ENCODE data around the gene PROSER3.

PROSER3 gene

DNA sequence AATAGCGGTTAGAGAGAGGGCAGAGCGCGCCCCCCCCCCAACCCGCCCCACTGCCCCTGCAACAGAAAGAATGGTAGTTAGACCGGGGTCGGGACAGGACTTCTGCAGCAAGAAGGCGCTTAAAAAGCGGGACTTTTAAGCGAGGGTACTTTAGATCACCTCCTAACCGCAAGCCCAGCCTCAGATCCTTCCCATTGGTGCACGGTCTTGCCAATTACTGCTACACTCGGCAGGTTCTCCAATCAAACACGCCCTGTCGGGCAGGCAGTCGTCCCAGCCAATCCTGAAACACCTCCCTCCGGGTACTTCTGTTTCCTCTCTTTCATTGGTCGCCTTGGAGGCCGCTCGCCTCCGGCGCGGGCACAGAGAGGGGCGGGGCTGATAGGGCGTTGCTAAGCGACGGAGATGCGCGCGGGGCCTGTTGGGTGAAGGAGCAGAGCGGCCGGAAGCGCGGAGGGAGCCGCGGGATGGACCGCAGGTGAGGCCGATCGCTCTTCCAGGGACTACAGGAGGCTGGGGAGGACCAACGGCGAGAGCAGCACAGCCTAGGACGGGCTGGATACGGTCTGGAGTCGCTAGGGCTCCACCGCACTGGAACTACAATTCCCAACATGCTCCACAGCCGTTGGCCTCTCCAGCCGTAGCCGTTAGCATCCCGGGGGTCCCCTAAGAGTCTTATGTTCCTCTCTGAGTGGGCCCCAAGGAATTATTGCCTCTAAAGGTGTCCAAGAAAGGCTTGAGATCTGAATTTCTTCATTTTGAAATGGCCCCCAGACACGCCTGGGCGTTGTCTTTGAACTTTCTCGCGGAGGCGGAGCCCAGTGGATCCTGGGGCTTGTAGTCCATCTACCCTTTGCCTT is at the start of gene PROSER3:
PROSER3 (plus strand) TSS at position 428 of the 860 bp plus-strand sequence; CDS start at position 468, 40 bp downstream.
- Mint-ChIP-seq H3K4me1 (ENCODE audit: low read depth) (peaks cover 28% of the 10 kb centered on the region), H3K4me3 (peak within 1 kb of the TSS; percentile 90), H3K9me3 (no peaks in the 10 kb centered on the region), H3K27ac (peak within 1 kb of the TSS; percentile 92), H3K36me3 (ENCODE audit: low read depth) (peaks cover 21% of the 10 kb centered on the region), H3K27me3 (peaks cover 4% of the 10 kb centered on the region)

GRCh38 chr19:35708391-35708790 is 49.6 kb upstream of the PROSER3 start:
- Mint-ChIP-seq H3K36me3 (ENCODE audit: low read depth) (peaks cover 6% of the 10 kb centered on the region), H3K4me1 (ENCODE audit: low read depth) (peaks cover 45% of the 10 kb centered on the region), H3K27me3 (no peaks in the 10 kb centered on the region), H3K27ac (no peak overlapping the region), H3K9me3 (no peaks in the 10 kb centered on the region), H3K4me3 (no peak overlapping the region)

DNA sequence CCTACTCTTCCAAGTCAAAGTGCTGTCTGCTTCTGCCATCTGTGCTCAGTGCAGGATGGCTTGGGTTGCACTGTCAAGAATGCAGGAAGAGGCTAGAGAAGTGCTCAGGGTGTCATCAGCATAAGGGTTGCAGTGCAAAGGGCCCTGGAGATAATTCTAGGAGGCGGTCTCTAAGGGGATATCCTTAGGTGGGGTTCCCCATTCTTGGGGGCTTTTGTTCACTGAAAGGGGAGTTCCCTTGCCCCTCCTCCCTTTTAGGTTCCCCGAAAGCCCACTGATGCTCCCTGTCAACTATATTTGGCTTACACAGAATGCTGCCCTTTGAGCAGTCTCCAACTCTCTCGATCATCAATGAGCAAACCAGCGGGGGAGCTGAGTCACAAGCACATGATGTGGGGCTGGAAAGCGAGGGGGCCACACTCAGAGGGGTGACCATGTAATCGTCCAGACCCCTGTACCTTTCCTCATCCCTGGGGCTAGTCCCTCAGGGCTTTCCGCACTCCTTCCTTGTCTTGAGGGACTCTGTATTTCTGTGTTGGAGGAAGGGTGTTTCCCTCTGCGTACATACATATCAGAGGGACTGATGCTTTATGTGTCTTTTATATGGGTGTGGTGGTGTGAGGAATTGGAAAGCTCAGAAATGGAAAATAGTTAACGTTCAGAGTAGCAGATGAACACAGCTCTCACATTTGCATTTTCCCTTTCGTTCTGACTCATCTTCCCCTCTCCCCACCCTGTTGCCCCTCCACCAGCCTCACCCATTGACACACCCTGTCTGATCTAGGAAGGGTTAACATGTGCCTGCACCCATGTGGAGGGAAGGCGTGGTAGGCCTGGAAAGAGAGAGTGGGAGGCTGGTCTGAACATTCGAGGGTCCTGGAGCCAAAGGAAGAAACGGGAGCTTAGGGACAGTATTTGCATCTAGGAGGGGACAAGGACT is 46.9 kb upstream of the PROSER3 start:
- Mint-ChIP-seq H3K9me3 (no peaks in the 10 kb centered on the region), H3K4me3 (peak overlapping the region; percentile 69), H3K36me3 (ENCODE audit: low read depth) (peaks cover 33% of the 10 kb centered on the region), H3K27me3 (no peaks in the 10 kb centered on the region), H3K27ac (peak overlapping the region; percentile 99), H3K4me1 (ENCODE audit: low read depth) (peaks cover 52% of the 10 kb centered on the region)

- Mint-ChIP-seq H3K4me3 (peak overlapping the region; percentile 92), H3K27me3 (no peaks in the 10 kb centered on the region), H3K4me1 (ENCODE audit: low read depth) (peaks cover 59% of the 10 kb centered on the region), H3K27ac (peak overlapping the region; percentile 99), H3K9me3 (no peaks in the 10 kb centered on the region), H3K36me3 (ENCODE audit: low read depth) (peaks cover 47% of the 10 kb centered on the region)
Observed at GRCh38 chr19:35712567-35713505, 45.1 kb upstream of the PROSER3 start.

GRCh38 chr19:35713506-35713850 is 44.5 kb upstream of the PROSER3 start:
- Mint-ChIP-seq H3K4me3 (peak overlapping the region; percentile 92), H3K27me3 (no peaks in the 10 kb centered on the region), H3K9me3 (no peaks in the 10 kb centered on the region), H3K27ac (peak overlapping the region; percentile 99), H3K4me1 (ENCODE audit: low read depth) (peaks cover 56% of the 10 kb centered on the region), H3K36me3 (ENCODE audit: low read depth) (peaks cover 47% of the 10 kb centered on the region)

DNA sequence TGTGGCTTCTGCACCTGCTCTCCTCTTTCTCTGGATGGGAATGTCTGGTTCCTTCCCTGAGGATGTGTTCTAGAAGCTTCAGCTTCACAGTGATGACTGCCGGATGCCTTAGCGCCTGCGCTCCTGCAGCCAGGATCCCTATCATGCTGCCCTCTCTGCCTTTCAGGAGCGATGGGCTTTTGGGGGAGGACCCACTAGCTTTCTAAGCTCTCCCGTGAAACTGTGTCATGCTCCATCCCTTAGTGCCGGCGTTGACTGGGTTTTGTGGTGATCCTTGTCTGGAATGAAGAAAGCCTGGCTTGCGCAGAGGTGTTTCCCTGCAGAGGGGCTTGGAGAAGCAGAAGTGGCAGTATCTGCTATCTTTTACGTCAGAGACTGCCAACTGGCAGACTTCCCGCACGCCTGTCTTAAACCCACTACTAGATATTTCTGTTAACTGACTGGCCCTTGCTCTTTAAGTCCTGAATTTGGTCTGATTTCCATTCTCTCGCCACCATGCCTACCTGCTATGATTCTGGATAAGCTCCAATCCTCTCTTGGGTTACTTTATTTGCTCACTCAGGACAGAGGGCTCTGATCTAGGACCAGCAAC is 44.0 kb upstream of the PROSER3 start:
- Mint-ChIP-seq H3K36me3 (ENCODE audit: low read depth) (peaks cover 47% of the 10 kb centered on the region), H3K27ac (peak overlapping the region; percentile 99), H3K4me3 (peak overlapping the region; percentile 92), H3K27me3 (no peaks in the 10 kb centered on the region), H3K4me1 (ENCODE audit: low read depth) (peaks cover 58% of the 10 kb centered on the region), H3K9me3 (no peaks in the 10 kb centered on the region)

DNA sequence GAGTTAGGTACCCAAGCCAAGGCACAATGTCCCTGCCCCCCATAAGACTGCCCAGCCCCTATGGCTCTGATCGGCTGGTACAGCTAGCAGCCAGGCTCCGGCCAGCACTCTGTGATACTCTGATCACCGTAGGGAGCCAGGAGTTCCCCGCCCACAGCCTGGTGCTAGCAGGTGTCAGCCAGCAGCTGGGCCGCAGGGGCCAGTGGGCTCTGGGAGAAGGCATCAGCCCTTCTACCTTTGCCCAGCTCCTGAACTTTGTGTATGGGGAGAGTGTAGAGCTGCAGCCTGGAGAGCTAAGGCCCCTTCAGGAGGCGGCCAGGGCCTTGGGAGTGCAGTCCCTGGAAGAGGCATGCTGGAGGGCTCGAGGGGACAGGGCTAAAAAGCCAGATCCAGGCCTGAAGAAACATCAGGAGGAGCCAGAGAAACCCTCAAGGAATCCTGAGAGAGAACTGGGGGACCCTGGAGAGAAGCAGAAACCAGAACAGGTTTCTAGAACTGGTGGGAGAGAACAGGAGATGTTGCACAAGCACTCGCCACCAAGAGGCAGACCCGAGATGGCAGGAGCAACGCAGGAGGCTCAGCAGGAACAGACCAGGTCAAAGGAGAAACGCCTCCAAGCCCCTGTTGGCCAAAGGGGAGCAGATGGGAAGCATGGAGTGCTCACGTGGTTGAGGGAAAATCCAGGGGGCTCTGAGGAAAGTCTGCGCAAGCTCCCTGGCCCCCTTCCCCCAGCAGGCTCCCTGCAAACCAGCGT is 43.2 kb upstream of the PROSER3 start:
- Mint-ChIP-seq H3K4me3 (peak overlapping the region; percentile 92), H3K36me3 (ENCODE audit: low read depth) (peaks cover 54% of the 10 kb centered on the region), H3K9me3 (no peaks in the 10 kb centered on the region), H3K27ac (peak overlapping the region; percentile 99), H3K27me3 (no peaks in the 10 kb centered on the region), H3K4me1 (ENCODE audit: low read depth) (peaks cover 59% of the 10 kb centered on the region)

DNA sequence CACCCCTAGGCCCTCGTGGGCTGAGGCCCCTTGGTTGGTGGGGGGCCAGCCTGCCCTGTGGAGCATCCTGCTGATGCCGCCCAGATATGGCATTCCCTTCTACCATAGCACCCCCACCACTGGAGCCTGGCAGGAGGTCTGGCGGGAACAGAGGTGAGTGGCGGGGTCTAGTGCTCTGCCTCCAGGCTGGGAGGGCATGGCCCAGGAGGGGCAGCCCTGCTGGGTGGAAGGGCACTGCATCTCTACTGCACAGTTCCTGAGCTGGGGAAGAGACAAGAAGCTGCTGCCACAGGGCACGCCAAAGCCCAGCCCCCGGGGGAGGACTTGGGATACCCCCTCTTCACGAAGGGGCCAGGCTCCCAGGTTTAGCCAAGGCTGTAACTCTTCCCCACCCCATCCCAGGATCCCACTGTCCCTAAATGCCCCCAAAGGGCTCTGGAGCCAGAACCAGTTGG is 42.6 kb upstream of the PROSER3 start:
- Mint-ChIP-seq H3K36me3 (ENCODE audit: low read depth) (peaks cover 58% of the 10 kb centered on the region), H3K4me3 (peak overlapping the region; percentile 92), H3K27me3 (no peaks in the 10 kb centered on the region), H3K27ac (peak overlapping the region; percentile 99), H3K4me1 (ENCODE audit: low read depth) (peaks cover 58% of the 10 kb centered on the region), H3K9me3 (no peaks in the 10 kb centered on the region)

DNA sequence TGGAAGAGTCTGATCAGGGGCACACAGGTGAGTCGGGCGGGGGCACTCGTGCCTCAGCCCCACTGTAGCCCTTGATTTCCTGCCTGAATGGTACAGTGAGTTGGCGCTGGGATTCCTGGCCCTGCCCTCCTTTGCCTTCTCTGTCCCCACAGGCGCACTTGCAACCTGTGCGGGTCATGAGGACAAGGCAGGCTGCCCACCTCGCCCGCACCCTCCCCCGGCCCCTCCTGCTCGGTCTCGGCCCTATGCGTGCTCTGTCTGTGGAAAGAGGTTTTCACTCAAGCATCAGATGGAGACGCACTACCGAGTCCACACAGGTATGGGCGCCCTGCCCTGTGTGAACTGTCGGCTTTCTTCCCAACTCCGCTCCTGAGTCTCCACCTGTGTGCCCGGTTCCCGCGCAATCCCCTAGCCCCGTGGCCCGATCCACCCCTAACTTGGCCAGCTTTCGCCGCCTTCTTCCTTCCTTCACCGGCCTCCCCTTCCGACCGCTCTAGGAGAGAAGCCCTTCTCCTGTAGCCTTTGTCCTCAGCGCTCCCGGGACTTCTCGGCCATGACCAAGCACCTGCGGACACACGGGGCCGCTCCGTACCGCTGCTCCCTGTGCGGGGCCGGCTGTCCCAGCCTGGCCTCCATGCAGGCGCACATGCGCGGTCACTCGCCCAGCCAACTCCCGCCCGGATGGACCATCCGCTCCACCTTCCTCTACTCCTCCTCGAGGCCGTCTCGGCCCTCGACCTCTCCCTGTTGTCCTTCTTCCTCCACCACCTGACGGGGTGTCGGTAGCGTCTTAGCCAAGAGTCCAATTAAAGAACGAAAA is 41.8 kb upstream of the PROSER3 start:
- no peaks in the 10 kb centered on the region for H3K27me3 Mint-ChIP-seq
- peaks cover 50% of the 10 kb centered on the region for H3K4me1 Mint-ChIP-seq (ENCODE audit: low read depth)
- H3K27ac Mint-ChIP-seq, result peak overlapping the region; percentile 99
- H3K36me3 Mint-ChIP-seq (ENCODE audit: low read depth), result peaks cover 58% of the 10 kb centered on the region
- no peaks in the 10 kb centered on the region for H3K9me3 Mint-ChIP-seq
- peak overlapping the region; percentile 92 for H3K4me3 Mint-ChIP-seq

DNA sequence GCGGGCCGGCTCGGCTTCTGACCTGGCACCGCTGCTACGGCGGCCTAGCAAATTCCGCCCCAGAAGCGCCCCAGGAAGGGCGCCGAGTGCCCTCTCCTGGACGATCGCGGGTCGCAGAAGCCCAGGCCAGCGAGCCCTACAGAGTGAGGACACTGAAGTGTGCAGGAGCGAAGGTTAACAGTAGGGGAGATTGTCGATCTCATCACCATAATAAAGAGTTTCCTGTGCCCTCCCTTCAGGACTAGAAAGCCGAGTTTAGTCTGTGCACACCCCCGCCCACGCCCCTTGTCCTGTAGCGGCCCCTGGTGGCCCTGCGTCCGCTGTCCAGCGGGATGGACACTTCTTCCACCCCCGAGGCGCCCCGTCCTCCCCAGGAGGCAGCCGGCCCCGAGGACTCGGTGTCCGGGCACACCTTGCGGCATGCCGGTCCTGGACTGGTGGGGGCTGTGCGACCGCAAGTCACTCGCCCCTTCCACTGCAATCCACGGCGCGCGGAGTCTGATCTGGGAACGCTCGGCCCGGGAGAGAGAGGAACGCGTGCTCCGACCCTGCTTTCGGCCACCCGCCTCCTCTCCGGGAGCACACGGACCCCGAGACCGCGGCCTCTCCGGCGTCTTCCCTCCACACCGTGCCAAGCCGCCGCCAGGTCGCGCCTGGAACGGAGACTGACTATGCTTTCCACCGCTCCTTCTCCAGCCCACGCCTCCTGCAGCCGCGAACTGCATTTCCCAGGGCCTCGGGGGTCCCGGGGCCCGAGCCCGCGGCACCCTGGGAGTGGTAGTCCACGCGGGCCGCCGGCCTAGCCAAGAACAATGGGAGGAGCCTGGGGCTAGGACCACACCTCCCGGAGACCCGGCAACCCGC is 40.9 kb upstream of the PROSER3 start:
- H3K36me3 Mint-ChIP-seq (ENCODE audit: low read depth), result peaks cover 60% of the 10 kb centered on the region
- peaks cover 42% of the 10 kb centered on the region for H3K4me1 Mint-ChIP-seq (ENCODE audit: low read depth)
- H3K27me3 Mint-ChIP-seq, result no peaks in the 10 kb centered on the region
- no peaks in the 10 kb centered on the region for H3K9me3 Mint-ChIP-seq
- H3K27ac Mint-ChIP-seq, result peak overlapping the region; percentile 99
- peak overlapping the region; percentile 92 for H3K4me3 Mint-ChIP-seq

GRCh38 chr19:35717665-35718344 is 40.2 kb upstream of the PROSER3 start, which contains the start of gene KMT2B:
Gene KMT2B (plus strand): TSS chr19:35718003. CDS start chr19:35718019, 16 bp downstream.
- Mint-ChIP-seq H3K27ac (peak within 1 kb of the TSS; percentile 99), H3K4me1 (ENCODE audit: low read depth) (peaks cover 34% of the 10 kb centered on the region), H3K4me3 (peak within 1 kb of the TSS; percentile 92), H3K27me3 (no peaks in the 10 kb centered on the region), H3K36me3 (ENCODE audit: low read depth) (peaks cover 68% of the 10 kb centered on the region), H3K9me3 (no peaks in the 10 kb centered on the region)

Measured in stimulated activated naive CD8-positive, alpha-beta T cell treated with anti-CD3 and anti-CD28 coated beads, Interleukin-15, Interleukin-2, amounts not matched to agents 100 ng/mL and 50 ng/mL, for 24 hours (primary cell).